HCT116 (cell line): ENCODE results near the gene TMEM151A. TPM values are rescaled to one million over a fixed set of nuclear protein-coding genes. Genes with fewer than 3 reads are reported as not detected.

Experiments used
- ATAC-seq: fragments of 200-7000 bp; cut with Tn5 transposase; 2 replicates; pipeline ENCODE4 v1.9.1; 2020; ENCODE audit warnings: mild to moderate bottlenecking, moderate library complexity
- BruUV-seq: library from RNA; stranded (reverse); fragments of 400-500 nt; replicated peaks from 2 replicates; lab custom pipeline; 2021; lab: Mats Ljungman, UMichigan
- CTCF ChIA-PET: fragments of 300-600 bp; sonication (Branson Sonifier 250); formaldehyde crosslinking; loops from one replicate; lab custom pipeline; 2021; ENCODE audit warnings: antibody characterized with exemption; lab: Charles Lee
- POLR2A ChIA-PET: fragments of 300-600, 350-600 bp; sonication (Branson Sonifier 250); formaldehyde crosslinking; loops from one replicate; lab custom pipeline; 2021; ENCODE audit warnings: antibody characterized with exemption; lab: Charles Lee
- RAD21 ChIA-PET, 2 experiments: fragments of 300-600 bp; sonication (Branson Sonifier 250); formaldehyde crosslinking; loops; one replicate each; lab custom pipeline; 2023; ENCODE audit warnings: low total read pairs in 2 of 2; ENCODE audit not compliant: uncharacterized antibody in 2 of 2, unreplicated experiment in 2 of 2, low non-redundant PET in 1 of 2; lab: Charles Lee
- DNase-seq: peaks from one replicate; pipeline ENCODE4 v3.0.0-alpha.2; 2010; ENCODE audit warnings: low read depth, low spot score
- H2AFZ ChIP-seq: fragments of 200-600 bp; shearing (Covaris generic), sonication (generic); 2 replicates; pipeline ENCODE4 v1.6.1; 2017; ENCODE audit warnings: low read depth, mixed run types, mixed read lengths, antibody characterized with exemption, low read length; ENCODE audit not compliant: poor library complexity, severe bottlenecking
- H3K27ac ChIP-seq: 2 replicates; pipeline ENCODE4 v1.5.1; 2012; ENCODE audit warnings: low read depth, low read length
- H3K27me3 ChIP-seq: fragments of 200-600 bp; sonication (generic); 2 replicates; pipeline ENCODE4 v1.6.1; 2016; ENCODE audit warnings: mixed run types, low read length, mixed read lengths; ENCODE audit not compliant: insufficient read depth
- H3K36me3 ChIP-seq, 2 experiments: fragments of 200-500 bp in 1 of 2; fragments of 200-600 bp in 1 of 2; sonication (Bioruptor generic) in 1 of 2; sonication (generic) in 1 of 2; 2 replicates each; pipeline versions ENCODE4 v1.5.1 to v1.6.1; 2014 to 2016; ENCODE audit warnings: low read length in 2 of 2, inconsistent platforms in 1 of 2, mixed read lengths in 1 of 2, mixed run types in 1 of 2; ENCODE audit not compliant: insufficient read depth in 2 of 2, control insufficient read depth in 1 of 2
- H3K4me1 ChIP-seq, 2 experiments: fragments of 200-600 bp in 1 of 2; sonication (generic) in 1 of 2; 2 replicates each; pipeline versions ENCODE4 v1.5.1 to v1.6.1; 2012 to 2017; ENCODE audit warnings: low read length in 2 of 2, inconsistent platforms in 1 of 2, mild to moderate bottlenecking in 1 of 2, mixed read lengths in 1 of 2, mixed run types in 1 of 2, moderate library complexity in 1 of 2; ENCODE audit not compliant: insufficient read depth in 2 of 2, control insufficient read depth in 1 of 2
- H3K4me2 ChIP-seq: fragments of 200-600 bp; sonication (generic); 2 replicates; pipeline ENCODE4 v1.6.1; 2017; ENCODE audit warnings: mixed run types, low read length, mixed read lengths
- H3K4me3 ChIP-seq, 2 experiments: fragments of 200-600 bp in 1 of 2; sonication (generic) in 1 of 2; replicated peaks in 1 of 2; 2 replicates each; pipeline ENCODE4 v1.5.1; 2011 to 2016; ENCODE audit warnings: low read length in 2 of 2, control low read depth in 1 of 2, low read depth in 1 of 2, mild to moderate bottlenecking in 1 of 2, mixed read lengths in 1 of 2, mixed run types in 1 of 2
- H3K79me2 ChIP-seq: fragments of 200-600 bp; sonication (generic); 2 replicates; pipeline ENCODE4 v1.6.1; 2017; ENCODE audit warnings: mild to moderate bottlenecking, mixed run types, low read length, moderate library complexity, mixed read lengths; ENCODE audit not compliant: insufficient read depth
- H3K9ac ChIP-seq: fragments of 200-600 bp; sonication (generic); 2 replicates; pipeline ENCODE4 v1.6.1; 2016; ENCODE audit warnings: low read length, mixed read lengths
- H3K9me2 ChIP-seq: fragments of 200-600 bp; sonication (generic), shearing (Covaris generic); 2 replicates; pipeline ENCODE4 v1.6.1; 2017; ENCODE audit warnings: mixed run types, mild to moderate bottlenecking, moderate library complexity; ENCODE audit not compliant: insufficient read depth
- H3K9me3 ChIP-seq, 2 experiments: fragments of 200-500 bp in 1 of 2; fragments of 200-600 bp in 1 of 2; sonication (Bioruptor generic) in 1 of 2; sonication (generic) in 1 of 2; 2 replicates each; pipeline ENCODE4 v1.6.1; 2014 to 2017; ENCODE audit warnings: low read length in 2 of 2, mixed read lengths in 2 of 2, inconsistent platforms in 1 of 2, low read depth in 1 of 2, mild to moderate bottlenecking in 1 of 2, mixed run types in 1 of 2, moderate library complexity in 1 of 2; ENCODE audit not compliant: control insufficient read depth in 1 of 2, insufficient read depth in 1 of 2
- H4K20me1 ChIP-seq: fragments of 200-600 bp; sonication (generic), shearing (Covaris generic); 2 replicates; pipeline ENCODE4 v1.6.1; 2017; ENCODE audit warnings: mixed run types, mild to moderate bottlenecking, moderate library complexity; ENCODE audit not compliant: insufficient read depth
- CBX3 ChIP-seq: IDR thresholded peaks from 2 replicates; pipeline ENCODE4 v1.6.1; 2012; ENCODE audit warnings: low read depth
- EGR1 ChIP-seq: IDR thresholded peaks from 2 replicates; pipeline ENCODE4 v1.6.1; 2012; ENCODE audit warnings: low read depth
- ELF1 ChIP-seq: IDR thresholded peaks from 2 replicates; pipeline ENCODE4 v1.6.1; 2012; ENCODE audit warnings: low read depth, borderline replicate concordance
- EZH2 ChIP-seq: fragments of 200-600 bp; sonication (generic); IDR thresholded peaks from 2 replicates; pipeline ENCODE4 v1.6.1; 2017; ENCODE audit warnings: antibody characterized with exemption, mixed run types
- EZH2phosphoT487 ChIP-seq: fragments of 200-600 bp; IDR thresholded peaks from 2 replicates; pipeline ENCODE4 v1.6.1; 2018; ENCODE audit warnings: antibody characterized with exemption, borderline replicate concordance
- POLR2A ChIP-seq: IDR thresholded peaks from 2 replicates; pipeline ENCODE4 v1.7.0; 2011; ENCODE audit warnings: borderline replicate concordance; ENCODE audit not compliant: insufficient read depth, insufficient read length; ENCODE audit errors: extremely low read depth
- POLR2AphosphoS5 ChIP-seq: IDR thresholded peaks from 2 replicates; pipeline ENCODE4 v1.6.1; 2011; ENCODE audit warnings: mild to moderate bottlenecking, low read depth, low read length, moderate library complexity
- RAD21 ChIP-seq: IDR thresholded peaks from 2 replicates; pipeline ENCODE4 v1.6.1; 2012; ENCODE audit warnings: low read depth, mild to moderate bottlenecking
- SIN3A ChIP-seq: IDR thresholded peaks from 2 replicates; pipeline ENCODE4 v1.6.1; 2012; ENCODE audit warnings: low read depth
- SP1 ChIP-seq: IDR thresholded peaks from 2 replicates; pipeline ENCODE4 v1.6.1; 2012; ENCODE audit warnings: low read depth
- SRF ChIP-seq: IDR thresholded peaks from 2 replicates; pipeline ENCODE4 v1.6.1; 2012; ENCODE audit warnings: low read depth
- ZFX ChIP-seq: fragments of 450-650 bp; IDR thresholded peaks from 2 replicates; pipeline ENCODE4 v1.6.1; 2017
- intact Hi-C: fragments of 100-400 bp; cut with micrococcal nuclease; formaldehyde crosslinking; loops from 2 replicates; pipeline ENCODE4 v1.10.0; 2022
- total RNA-seq: library from RNA; stranded (reverse); gene quantifications from one replicate; pipeline ENCODE4 v1.2.1, GENCODE V29; 2021; ENCODE audit not compliant: unreplicated experiment
- TF ChIP-seq, protein P1 (sequence below): IDR thresholded peaks from 2 replicates; pipeline ENCODE4 v1.6.1; 2012
- TF ChIP-seq, protein P2 (sequence below): IDR thresholded peaks from 2 replicates; pipeline ENCODE4 v1.6.1; 2012

Gene TMEM151A
- total RNA-seq, 1 experiment from 2014 or later: 5.9 TPM

DNA sequence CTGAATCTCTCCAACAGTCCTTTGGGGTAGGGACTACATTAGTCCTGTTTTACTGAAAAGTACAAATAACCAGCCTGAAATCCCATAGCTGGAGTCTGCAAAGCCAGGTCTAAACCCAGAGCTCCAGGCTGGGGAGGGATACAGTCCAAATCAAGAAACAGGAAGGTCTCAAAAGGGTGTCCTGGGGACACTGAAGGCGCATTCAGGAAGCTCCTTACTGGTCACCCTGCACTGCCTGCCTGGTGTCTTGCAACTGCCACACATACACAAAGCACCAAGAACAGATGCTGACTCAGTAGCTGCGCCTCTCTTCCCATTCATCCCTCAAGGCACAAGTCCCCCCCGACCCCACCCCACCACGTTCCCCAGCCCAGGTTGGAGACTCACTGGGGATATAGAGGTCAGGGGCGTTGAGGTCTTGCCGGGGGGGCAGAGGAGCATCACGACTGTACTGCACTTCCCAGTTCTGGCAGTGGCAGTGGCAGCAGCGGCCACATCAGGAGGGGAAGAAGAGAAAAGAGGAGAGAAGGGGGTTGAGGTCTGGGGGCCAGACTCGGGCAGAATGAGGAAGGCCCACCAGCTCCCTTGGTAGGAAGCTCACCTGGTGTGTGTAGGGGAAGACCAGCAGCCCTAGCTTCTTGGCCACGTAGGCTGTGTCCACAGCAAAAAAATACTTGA, 4.3 kb upstream of the TMEM151A start:
- ChIA-PET POLR2A (interaction anchor here (2.7 kb wide), 1 partner anchor 25 kb away, joined by 18 read pairs; no protein-coding TSS in a partner anchor), CTCF (interaction anchor here (3.4 kb wide), 1 partner anchor 24 kb away, joined by 25 read pairs; no protein-coding TSS in a partner anchor), RAD21 (no interaction called here)
- H2AFZ ChIP-seq: no peak overlapping the region
- ATAC-seq (no peak), DNase-seq (no peak)
- H3K27ac ChIP-seq: no peak overlapping the region; the same call in 1 of the 2 replicates
- H3K79me2 ChIP-seq: peaks cover 19% of the 10 kb centered on the region
- peaks cover 15 to 44% of the 10 kb centered on the region in 2 experiments for H3K4me1 ChIP-seq
- H3K36me3 ChIP-seq: no peaks in the 10 kb centered on the region
- intact Hi-C loops: no loop called here
- 0 out of 2 replicates have a peak overlapping the region, but pooled peaks have one; percentile 93 for H3K9ac ChIP-seq
- no TSS peak for BruUV-seq
- H3K27me3 ChIP-seq: no peaks in the 10 kb centered on the region
- no peaks in the 10 kb centered on the region for H3K9me2 ChIP-seq
- no peak for TF ChIP-seq EZH2phosphoT487
- no peak for TF ChIP-seq SIN3A
- no peak for TF ChIP-seq EGR1
- TF ChIP-seq, protein P1, sequence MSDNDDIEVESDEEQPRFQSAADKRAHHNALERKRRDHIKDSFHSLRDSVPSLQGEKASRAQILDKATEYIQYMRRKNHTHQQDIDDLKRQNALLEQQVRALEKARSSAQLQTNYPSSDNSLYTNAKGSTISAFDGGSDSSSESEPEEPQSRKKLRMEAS: no peak
- H3K9me3 ChIP-seq: no peaks in the 10 kb centered on the region
- peak overlapping the region; percentile 71 to 96 for H3K4me3 ChIP-seq
- peak overlapping the region; percentile 99 for H3K4me2 ChIP-seq
- H4K20me1 ChIP-seq: no peaks in the 10 kb centered on the region

DNA sequence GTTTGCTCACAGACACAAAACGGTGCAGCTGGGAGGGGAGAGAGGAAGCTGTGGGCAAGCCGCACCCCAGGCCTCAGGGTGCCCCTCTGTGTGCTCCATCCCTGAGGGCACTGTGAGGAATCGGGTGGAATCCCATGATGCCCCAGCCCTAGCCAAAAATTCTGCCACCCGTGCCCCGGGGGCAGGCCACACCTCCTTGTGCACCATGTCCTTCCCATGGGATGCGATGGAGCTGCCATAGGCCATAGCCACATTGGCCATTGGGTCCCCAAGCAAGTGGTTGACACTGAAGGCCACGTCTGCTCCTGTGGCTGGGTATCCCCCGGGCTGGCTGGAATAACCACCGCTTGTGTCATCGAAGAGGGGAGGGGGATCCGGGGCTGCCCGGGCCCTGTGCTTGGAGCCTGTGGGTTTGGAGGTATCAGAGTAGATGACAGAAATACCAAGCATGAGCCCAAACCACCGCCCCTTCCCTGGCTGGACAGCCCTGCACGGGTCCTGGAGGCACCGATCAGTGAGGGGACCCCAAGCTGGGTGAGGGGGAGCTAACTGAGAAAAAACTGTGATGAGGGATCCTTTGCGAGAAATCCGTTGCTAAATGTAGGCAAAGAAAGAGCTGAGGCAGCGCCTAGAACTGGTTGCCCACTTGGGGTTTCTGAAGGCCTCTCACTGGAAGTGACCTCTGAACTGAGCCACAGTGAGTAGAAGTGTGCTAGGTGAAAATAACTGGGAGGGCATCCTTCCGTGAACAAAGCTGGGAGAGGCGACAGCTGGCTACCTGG, 3.6 kb upstream of the TMEM151A start:
- Histone ChIP-seq H3K27me3 (no peaks in the 10 kb centered on the region), H4K20me1 (no peaks in the 10 kb centered on the region)
- TF ChIP-seq CBX3 (no peak), POLR2A (no peak), POLR2AphosphoS5 (no peak), ELF1 (no peak), SP1 (no peak), SRF (no peak), ZFX (no peak), RAD21 (no peak), EZH2 (no peak), SIN3A (no peak)
- TF ChIP-seq, protein P2, sequence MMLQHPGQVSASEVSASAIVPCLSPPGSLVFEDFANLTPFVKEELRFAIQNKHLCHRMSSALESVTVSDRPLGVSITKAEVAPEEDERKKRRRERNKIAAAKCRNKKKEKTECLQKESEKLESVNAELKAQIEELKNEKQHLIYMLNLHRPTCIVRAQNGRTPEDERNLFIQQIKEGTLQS: no peak
- TF ChIP-seq, protein P1: no peak
- TF ChIP-seq, all 23 proteins: peak for 0
- intact Hi-C loops: no loop called here
- H2AFZ ChIP-seq: no peak overlapping the region
- no peaks in the 10 kb centered on the region for H3K9me3 ChIP-seq
- peaks cover 22 to 45% of the 10 kb centered on the region in 2 experiments for H3K4me1 ChIP-seq
- DNase-seq: no peak
- no peaks in the 10 kb centered on the region for H3K36me3 ChIP-seq
- CTCF ChIA-PET: interaction anchor here (1.3 to 3.4 kb wide), 3 partner anchors 10 to 66 kb away, joined by 4 to 25 read pairs (median 5); no protein-coding TSS in a partner anchor
- peaks cover 19% of the 10 kb centered on the region for H3K79me2 ChIP-seq
- TSS peak; percentile 50 for BruUV-seq
- RAD21 ChIA-PET: no interaction called here
- H3K4me3 ChIP-seq: peak overlapping the region; percentile 71 to 96
- peak overlapping the region; percentile 99 for H3K4me2 ChIP-seq
- POLR2A ChIA-PET: interaction anchor here (0.8 to 2.7 kb wide), 3 partner anchors 18 to 57 kb away, joined by 5 to 18 read pairs (median 6); partner anchors contain the start of gene BRMS1
- H3K9me2 ChIP-seq: no peaks in the 10 kb centered on the region
- peak overlapping the region; percentile 76 for H3K27ac ChIP-seq
- no peak for ATAC-seq
- H3K9ac ChIP-seq: peak overlapping the region; percentile 93
